NAMALWA (cell line): ENCODE data around the gene RASA1.
A peak's percentile ranks its signal among the peaks of the same experiment; 100 is the strongest.

ENCODE experiments used
- DNase-seq: peaks from one replicate; pipeline ENCODE4 v3.0.0-alpha.2; 2015; ENCODE audit warnings: low spot score

The RASA1 gene

GRCh38 chr5:87403899-87404298 lies 136.2 kb downstream of the RASA1 start:
- DNase-seq = no peak

DNA sequence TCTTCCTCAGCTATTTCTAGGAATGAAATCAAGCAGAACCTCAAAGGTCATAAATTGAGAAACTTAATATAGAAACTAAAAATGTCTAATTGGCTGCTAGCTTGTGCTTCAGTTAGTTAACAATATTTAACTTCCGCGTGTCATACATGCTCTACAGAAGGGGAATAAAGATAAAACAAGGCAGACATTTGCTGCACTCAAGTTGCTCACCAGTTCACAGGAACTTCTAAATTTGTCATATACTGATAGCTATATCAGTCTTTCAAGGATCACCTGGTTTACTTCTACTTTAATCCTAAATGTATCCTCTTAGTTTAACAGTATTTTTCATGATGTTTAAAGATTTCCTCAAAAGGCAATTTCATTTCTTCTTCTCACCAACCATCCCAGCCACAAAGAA lies 136.7 kb downstream of the RASA1 start:
- no peak for DNase-seq

DNA sequence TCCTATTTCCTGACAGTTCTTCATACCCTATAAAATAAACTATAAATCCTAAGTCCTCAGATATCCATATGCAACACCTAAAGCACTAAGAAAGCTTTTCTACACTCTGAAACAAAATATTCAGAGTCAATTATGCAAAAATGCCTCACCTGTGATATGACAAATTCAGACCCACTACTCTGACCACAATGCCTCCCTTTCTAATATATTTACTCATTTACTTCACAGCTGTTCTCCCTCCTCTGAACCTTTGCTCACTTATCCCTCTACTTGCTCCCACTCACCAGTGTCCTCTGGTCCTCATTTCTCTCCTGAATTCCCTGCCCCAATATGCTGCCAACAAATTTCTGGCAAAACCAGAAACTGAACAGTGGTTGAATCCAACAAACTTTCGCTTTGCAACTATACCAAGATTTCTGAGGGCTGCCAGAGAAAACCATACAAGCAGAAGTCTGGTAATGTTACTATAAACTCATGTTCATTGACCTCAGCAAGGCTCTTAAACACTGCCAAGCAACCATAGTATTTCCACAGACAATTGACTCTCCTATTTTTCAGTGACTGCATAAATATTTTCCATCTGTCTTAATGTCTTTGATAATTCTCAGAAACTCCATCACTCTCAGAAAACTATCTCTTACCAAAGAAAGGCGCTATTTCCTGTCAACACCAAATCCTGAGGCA lies 137.9 kb downstream of the RASA1 start:
- DNase-seq = no peak

DNA sequence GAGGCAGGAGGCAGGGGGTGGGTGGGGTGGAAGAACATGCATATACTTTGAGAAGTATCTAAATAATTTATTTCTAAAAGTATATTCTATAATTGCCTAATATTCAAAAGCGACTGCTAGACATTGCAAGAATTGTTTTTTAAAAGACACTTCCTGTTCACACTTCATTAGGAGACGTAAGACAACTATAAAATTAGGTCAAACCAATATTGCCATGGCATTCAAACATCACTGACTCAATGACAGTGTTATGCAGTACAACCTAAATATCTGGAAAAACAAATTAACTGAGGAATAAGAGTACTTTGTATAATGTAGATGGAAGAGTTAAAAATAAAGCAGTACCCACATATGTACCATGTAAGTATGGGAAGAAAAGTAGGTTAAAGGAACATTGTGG lies 140.5 kb downstream of the RASA1 start:
- DNase-seq = no peak

- no peak for DNase-seq
These were observed 143.2 kb downstream of the RASA1 start for GRCh38 chr5:87410931-87411330.

DNA sequence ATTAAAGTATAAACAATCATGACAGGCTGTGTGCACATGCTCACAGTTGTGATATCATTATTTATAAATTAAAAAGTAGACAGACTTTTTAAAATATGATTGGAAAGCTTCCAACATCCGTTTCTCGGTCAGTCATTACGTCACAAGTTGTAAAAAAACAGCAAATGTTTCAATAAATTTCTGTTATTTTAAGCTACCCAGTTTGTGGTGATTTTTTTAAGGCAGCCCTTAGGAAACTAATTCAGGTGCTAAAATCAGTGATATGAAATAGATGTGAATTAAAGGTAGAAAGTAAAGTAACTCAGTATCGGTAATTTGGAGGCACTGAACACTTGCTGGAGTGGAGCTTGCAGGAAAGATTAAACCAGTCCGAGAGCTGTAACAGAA lies 143.9 kb downstream of the RASA1 start:
- no peak for DNase-seq

- peak; percentile 58 for DNase-seq
These were observed 144.4 kb downstream of the RASA1 start for GRCh38 chr5:87411973-87412629.

- peak; percentile 99 for DNase-seq
These were observed 145.1 kb downstream of the RASA1 start, which contains the start of gene CCNH for GRCh38 chr5:87412630-87413342. TSS of gene CCNH (minus strand) at chr5:87412930. CDS start at chr5:87412794, 136 bp downstream.

DNA sequence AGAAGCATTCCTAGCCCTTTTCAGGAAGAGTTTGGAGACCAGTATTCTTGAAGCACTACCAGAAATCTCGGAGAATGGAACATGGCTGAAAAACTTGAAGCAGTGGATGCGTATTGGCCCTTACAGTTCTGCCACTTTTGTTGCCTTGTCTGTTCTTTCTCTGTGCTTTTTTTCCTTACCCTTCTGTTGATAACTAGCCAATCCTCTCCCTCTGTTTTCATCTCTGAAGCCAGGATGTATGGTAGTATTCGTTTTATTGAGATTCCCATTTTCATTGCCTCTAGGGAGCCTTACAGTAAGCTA lies 145.6 kb downstream of the RASA1 start:
- DNase-seq = no peak

- no peak for DNase-seq
These were observed 150.8 kb downstream of the RASA1 start for GRCh38 chr5:87418506-87418905.

DNA sequence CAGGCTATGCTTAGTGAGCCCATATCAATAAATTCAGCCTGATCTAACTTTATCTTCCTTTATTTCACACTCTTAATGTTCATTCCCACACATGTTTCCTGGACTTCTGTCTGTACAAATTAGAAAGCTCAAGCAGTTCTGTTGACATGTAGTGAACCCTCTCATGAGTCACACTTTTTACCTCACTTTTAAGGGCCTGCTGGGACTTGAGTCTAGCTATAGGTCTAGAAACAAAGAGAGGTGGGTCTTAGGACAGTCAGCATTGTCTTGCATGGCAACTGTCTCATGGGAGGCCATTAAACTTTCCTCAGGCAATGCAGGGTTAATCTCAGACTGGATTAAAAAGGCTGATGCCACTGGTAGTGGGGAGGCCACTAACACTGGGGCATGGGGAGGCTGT lies 153.6 kb downstream of the RASA1 start:
- DNase-seq = no peak

DNA sequence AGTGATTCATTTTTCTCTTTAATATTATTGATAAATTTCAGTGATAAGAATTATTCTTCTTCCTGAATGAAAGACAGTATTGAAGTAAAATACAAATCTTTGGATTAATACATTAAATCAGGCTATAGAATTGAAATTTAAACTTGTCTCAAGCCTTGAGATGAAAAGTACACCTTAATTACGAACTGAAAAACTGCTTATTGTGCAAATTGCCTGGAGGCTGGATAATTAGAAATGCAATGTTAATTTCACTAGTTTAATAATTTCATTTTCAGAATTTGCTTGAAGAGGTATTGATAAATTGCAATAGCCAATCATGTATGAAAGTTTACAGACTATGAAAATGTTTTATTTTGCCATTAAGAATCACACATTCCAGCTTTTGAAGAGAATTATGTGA lies 156.1 kb downstream of the RASA1 start:
- no peak for DNase-seq

- no peak for DNase-seq
These were observed 163.3 kb downstream of the RASA1 start for GRCh38 chr5:87430863-87431457.

GRCh38 chr5:87432460-87432859 lies 164.8 kb downstream of the RASA1 start:
- no peak for DNase-seq

- no peak for DNase-seq
These were observed 166.3 kb downstream of the RASA1 start for GRCh38 chr5:87433945-87434344.

- no peak for DNase-seq
These were observed 166.8 kb downstream of the RASA1 start for GRCh38 chr5:87434461-87434860.

DNA sequence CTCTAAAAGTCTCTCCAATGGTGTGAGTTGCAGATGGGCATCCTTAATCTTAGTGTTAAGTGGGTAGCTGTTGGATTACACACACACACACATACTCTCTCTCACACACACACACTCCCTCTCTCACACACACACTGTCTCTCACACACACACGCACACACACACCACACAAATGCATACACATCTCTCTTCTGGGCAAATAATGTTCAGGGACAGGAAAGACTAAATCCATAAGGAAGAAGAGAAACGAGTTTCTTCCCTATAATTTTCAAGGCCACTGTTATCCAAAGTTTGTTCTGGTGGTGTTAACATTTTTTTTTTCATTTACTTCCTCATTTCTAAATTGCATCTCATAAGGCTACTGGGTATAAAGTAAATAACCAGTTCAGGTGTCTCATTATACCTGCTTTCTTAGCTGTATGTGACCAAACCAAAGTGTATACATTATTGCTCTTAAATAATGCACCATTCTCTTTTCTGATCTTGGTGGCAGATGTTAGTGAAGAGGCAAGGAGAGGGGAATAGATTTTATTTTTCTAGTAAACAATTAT lies 167.5 kb downstream of the RASA1 start:
- DNase-seq = no peak

GRCh38 chr5:87437724-87438123 lies 170.0 kb downstream of the RASA1 start:
- no peak for DNase-seq

DNA sequence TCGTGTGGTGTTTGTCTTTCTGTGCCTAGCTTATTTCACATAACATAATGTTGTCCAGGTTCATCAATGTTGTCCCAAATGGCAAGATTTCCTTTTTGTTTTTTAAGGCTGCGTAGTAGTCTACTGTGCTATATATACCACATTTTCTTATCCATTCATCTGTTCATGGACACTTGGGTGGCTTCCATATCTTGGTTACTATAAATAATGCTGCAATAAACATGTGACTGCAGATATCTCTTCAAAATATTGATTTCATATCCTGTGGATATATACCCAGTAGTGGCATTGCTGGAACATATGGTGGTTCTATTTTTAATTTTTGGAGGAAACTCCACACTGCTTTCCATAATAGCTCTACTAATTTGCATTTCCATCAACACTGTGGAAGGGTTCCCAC lies 170.5 kb downstream of the RASA1 start:
- DNase-seq = no peak
